HG02678 (cell line): ENCODE results near the gene EPHA4.

Experiments
- ATAC-seq: cut with Tn5 transposase; IDR thresholded peaks from one replicate; pipeline ENCODE4 v1.9.1; 2021; ENCODE audit warnings: mild to moderate bottlenecking, moderate library complexity; ENCODE audit not compliant: unreplicated experiment

The EPHA4 gene

DNA sequence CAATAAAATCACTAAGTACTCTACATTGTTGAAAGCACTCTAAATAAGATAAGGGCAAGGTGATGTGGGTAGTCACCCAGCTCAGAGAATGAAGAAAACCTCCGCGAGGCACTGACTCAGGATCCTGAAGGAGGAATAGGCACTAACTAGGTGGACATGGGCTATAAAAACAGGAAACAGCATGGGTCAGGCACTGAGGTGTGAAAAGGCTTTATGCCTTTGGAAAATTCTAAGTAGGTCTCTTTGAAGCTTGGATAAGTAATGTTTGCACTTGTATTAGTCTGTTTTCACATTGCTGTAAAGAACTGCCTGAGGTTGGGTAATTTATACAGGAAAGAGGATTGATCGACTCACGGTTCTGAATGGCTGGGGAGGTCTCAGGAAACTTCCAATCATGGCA is 161.6 kb downstream of the EPHA4 start:
- no peak for ATAC-seq

DNA sequence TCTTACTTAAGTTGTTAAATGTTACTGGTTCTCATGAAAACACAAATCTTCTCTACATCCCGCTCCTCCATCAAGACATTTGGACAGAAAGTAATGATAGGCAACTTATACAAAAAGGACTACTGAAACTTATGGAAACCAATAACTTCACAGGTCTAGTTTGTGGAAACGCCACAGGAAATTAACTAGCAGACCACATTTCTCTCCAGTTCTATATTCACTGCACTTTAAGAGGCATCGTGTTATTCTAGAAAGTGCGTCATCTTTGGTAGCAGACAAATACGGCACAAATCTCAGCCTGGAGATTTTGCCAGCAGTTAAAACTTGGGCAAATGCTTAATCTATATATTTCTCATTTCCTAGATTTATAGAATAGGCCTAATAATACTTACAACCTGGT is 164.3 kb downstream of the EPHA4 start:
- no peak for ATAC-seq

DNA sequence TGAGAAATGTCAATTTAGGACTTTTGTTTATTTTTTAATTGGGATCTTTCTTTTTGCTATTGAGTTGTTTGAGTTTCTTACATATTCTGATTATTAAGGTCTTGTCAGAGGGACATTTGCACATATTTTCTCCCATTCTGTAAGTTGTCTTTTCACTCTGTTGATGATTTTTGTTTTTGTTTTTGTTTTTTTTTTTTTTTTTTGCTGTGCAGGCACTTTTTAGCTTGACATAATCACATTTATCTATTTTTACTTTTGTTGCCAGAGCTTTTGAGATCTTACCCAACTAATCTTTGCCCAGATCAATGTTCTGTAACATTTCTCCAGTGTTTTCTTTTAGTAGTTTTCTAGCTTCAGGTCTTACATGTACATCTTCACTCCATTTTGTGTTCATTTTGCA is 166.6 kb downstream of the EPHA4 start:
- no peak for ATAC-seq

GRCh38 chr2:221402072-221402471 is 170.0 kb downstream of the EPHA4 start:
- ATAC-seq, result no peak

- no peak for ATAC-seq
Measured at GRCh38 chr2:221400411-221400810, 171.7 kb downstream of the EPHA4 start.

DNA sequence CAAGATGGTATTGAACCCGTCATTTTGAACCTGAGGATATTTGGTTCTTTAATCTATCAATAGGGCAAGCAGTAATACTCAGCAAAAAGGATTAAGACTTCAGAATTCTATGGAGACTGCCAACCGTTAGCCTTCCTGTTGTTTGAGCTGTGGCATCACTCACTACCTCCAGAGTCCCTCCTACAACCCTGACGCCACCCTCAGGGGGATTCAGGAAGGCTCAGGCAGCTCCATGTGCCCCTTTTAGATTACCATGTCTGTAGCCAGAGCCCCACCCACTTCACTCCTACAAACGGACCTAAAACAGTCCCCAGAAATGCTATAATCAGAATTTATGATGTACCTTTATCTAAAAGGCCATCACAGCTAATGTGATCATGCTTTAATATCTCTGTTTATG is 172.9 kb downstream of the EPHA4 start:
- ATAC-seq, result no peak

- ATAC-seq, result no peak
Measured at GRCh38 chr2:221397187-221397586, 174.9 kb downstream of the EPHA4 start.

DNA sequence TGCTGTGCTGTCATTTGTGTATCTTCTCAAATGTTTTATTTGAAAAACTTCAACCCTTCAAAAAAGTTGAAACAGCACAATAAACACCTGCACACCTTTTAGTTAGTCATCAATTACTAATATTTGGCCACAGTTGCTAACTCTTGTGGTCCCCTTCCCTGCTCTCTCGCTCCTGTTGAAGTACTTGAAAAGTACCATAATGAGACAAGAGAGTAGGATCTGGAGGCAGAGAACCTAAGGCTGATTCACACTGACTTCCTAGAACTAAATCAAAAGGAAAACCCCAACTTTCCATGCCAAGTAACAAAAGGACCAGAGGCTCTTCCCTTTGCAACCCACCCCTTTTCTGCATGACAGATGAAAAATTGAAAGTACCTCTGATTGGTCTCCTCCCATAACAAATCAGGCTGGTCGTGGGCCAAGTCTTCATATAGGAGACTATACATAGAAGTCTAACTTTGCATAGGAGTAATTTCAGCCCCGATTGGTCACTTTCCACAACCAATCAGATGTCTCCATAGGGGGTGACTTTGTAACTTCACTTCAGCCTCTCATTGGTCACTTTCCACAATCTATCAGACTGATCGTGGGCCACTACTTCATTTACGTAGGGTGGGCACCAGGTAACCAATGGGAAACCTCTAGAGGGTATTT is 179.7 kb downstream of the EPHA4 start:
- ATAC-seq, result no peak

GRCh38 chr2:221390878-221391277 is 181.2 kb downstream of the EPHA4 start:
- no peak for ATAC-seq

DNA sequence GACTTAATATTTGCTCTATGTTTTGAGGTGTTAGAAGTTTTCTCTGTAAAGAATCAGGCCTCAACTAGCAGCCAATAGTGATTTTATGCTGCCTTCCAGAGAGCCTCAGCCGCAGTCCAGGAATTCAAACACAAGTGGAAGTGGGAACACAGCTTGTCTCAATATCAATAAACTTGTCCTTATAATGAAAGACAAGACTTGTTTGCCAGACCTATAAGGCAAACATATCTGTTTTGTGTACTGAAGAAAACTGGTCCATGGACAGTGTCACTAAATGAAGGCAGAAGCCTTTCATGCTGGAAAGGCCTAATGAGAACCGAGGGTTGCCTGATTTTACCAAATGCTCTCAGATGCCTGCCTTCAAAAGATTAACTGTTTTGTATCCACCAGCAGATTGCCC is 182.2 kb downstream of the EPHA4 start:
- ATAC-seq, result no peak

GRCh38 chr2:221389421-221389820 is 182.7 kb downstream of the EPHA4 start:
- ATAC-seq, result no peak

GRCh38 chr2:221388891-221389290 is 183.2 kb downstream of the EPHA4 start:
- no peak for ATAC-seq

GRCh38 chr2:221385716-221386115 is 186.4 kb downstream of the EPHA4 start:
- ATAC-seq, result no peak

GRCh38 chr2:221381928-221382488 is 190.1 kb downstream of the EPHA4 start:
- ATAC-seq, result no peak

DNA sequence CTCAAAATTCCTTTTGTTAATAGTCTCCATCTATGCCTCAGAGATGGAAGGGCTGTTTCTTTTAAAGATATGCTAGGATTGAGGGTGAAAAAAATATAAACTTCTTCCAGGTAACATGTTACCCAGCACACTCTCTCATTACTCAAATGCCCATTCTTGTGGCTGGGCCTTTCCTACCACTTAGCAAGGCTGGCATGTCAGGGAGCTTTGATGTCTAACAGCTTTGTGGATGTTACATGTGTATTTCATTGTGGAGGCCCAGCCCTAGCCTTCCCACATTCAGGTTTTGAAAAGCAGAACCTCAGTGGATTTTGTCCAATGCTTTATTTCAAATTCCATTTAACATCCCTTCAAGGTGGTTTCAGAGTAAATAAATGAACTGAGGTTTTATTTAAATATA is 191.4 kb downstream of the EPHA4 start:
- no peak for ATAC-seq

- no peak for ATAC-seq
Measured at GRCh38 chr2:221380062-221380461, 192.0 kb downstream of the EPHA4 start.

DNA sequence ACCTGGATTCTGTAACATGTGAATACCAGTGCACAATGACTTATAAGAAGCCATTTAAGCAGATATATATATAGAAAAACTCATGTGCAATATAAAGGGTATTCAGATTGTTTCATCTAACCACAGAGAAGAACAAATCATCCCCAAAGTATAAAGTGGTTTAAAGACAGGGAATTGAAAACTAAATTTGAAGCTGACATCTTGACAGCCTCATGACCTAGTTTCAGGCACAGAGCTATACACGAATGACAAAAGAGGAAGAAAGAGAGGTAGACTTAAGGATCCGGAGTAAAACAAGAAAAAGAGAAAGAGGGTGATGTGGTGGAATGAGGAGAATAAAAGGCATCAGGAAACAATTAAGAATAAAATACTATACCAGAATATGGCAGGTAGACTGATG is 194.5 kb downstream of the EPHA4 start:
- ATAC-seq, result no peak

DNA sequence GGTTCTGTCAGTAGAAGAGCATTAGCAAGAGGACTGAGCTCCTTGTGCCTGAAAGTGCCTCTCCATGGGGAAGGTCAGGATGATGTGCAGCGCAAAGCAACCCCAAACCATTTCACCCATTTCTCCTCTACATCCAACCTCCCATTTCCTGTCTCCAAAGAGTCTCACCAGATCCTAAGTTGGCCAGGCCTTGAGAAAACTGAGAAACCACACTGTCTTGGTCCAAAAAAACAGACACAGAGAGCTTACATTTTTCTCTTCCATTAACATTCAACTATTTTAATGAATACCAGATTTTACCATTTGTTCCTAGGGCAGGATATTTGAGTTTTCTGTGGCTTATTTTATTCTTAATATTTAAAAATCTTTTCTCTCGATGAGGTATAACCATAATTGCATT is 195.0 kb downstream of the EPHA4 start:
- no peak for ATAC-seq

DNA sequence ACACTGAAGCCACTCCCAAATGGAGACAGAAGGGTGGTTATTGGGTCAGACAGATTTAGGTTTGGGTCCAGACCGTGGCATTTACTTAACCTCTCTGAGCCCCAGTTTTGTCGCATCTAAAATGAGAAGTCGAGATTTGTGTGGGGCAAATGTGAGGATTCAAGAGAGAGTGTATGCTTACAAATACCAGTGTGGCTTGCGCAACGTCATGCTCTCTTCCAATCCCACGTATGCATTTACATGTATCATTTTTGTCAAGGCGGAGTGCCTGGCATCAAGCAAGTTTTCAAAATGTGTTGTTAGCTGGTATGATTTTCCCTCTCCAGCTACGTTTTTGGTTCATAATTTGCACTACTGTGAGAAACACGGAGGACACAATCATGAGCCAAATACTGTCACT is 197.9 kb downstream of the EPHA4 start:
- no peak for ATAC-seq

DNA sequence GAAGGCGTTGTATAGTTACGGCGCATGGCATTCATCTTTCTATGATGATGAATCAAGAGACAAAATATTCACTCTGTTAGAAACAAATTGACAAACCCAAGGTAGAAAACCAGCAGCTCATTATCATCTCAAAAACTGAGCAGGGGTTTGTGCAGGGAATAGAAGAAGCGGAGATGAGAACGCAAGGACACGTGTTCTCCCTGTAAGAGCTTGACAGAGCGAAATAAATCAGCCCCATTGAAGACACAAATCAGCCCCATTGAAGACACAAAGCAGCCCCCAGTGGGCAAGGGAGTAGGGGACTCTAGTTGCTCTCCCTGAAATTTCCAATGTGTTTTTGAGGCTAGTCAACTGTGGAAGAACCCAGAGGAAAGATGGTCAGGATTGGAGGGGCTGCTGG is 199.2 kb downstream of the EPHA4 start:
- ATAC-seq, result no peak

- ATAC-seq, result no peak
Measured at GRCh38 chr2:221372159-221372884, 199.8 kb downstream of the EPHA4 start.

DNA sequence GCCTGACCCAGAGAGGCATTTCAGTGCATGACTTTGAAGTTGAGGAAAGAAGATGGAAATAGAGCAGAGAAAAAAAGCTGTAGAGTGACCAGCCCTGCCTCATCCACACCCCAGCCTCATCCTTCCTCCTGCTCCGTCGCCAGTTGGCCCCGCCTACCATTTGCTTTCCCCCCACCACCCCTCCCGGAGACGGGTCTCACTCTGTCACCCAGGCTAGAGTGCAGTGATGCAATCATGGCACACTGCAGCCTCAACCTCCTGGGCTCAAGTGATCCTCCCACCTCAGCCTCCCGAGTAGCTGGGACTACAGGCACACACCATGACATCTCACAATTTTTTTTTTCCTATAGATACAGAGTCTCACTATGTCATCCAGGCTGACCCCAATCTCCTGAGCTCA is 200.8 kb downstream of the EPHA4 start:
- no peak for ATAC-seq

GRCh38 chr2:221370857-221371211 is 201.3 kb downstream of the EPHA4 start:
- no peak for ATAC-seq
